ENCODE measurements around the gene PRKRIP1.

DNA sequence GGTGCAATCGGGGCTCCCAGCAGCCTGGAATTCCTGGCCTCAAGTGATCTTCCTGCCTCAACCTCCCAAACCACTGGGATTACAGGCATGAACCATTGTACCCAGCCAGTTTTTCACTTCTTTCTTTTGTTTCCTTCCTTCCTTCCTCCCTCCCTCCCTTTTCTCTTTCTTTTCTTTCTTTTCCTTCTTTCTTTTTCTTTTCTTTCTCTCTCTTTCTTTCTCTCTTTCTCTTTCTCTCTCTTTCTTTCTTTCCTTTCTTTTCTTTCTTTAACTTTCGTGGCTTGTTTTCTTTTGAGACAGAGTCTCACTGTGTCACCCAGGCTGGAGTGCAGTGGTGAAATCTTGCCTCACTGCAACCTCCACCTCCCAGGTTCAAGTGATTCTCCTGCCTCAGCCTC lies 49.5 kb downstream of the PRKRIP1 start:
- TF ChIP-seq EZH2 (IDR thresholded peaks at IDR 0.05; ENCODE audit: borderline replicate concordance, low read length) (no peak), CTCF (IDR thresholded peaks at IDR 0.05; ENCODE audit: low read length) (no peak)
